Measurements from ENCODE around the gene CBFA2T3. TPM values are rescaled to one million over a fixed set of nuclear protein-coding genes. Genes with fewer than 3 reads are reported as not detected.

CBFA2T3 gene
- total RNA-seq, 1 donor from 2014 or later = 1.4 TPM

DNA sequence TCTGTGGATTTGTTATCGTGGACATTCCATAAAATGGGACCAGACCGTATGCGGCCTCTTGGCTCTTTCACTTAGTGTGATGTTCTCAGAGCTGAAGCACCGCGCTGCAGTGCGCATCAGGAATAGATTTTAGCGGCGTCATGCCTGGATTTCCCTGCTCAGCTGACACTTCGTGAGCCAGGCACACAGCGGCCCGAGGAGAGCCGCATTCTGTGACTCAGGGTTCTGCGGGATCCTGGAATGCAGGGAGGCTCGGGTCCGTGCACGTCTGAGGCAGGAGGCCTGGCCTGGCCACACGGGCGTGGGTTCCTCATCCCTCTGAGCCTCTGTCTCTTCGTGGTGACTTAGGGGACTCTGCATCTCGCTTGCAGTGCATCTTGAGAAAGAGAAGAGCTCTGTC, 13.4 kb downstream of the CBFA2T3 start:
- no peak for DNase-seq (ENCODE audit: low spot score)

- DNase-seq (ENCODE audit: low spot score) = no peak
These were observed 14.4 kb downstream of the CBFA2T3 start for GRCh38 chr16:88962478-88963152.

DNA sequence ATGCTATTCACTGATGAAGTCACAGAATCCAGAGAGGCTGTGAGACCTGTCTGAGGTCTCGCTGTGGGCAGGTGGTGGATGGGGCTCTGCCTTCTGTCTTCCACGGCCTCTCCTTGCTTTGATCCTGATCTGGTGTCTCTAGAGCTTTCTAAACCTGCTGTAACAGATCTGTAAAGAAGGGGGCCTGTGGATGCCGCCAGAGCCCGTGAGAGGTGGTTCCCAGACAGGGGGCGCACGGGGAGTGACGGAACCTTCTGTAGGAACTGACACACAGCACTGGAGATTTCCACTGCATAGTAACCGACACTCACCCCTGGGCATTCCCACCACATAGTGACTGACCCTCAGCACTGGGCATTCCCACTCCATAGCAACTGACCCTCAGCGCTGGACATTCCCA, 16.0 kb downstream of the CBFA2T3 start:
- no peak for DNase-seq (ENCODE audit: low spot score)

DNA sequence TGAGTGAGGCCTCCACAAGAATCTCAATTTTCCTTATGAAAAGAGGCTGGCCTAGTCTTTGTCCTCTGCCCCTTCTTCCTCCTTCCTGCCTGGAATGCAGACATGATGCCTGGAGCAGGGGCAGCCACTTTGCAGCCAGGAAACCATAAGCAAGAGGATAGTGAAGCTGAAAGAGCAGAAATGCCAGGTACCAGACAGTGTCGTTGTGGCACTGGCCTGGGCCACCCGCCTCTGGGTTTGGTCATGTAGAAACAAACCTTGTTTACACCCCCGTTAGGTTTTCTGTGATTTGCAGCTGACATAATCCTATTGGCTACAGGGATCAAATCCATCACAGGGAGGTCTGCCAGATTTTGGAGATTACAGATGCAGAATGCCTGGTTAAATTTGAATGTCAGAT, 16.5 kb downstream of the CBFA2T3 start:
- no peak for DNase-seq (ENCODE audit: low spot score)

- DNase-seq (ENCODE audit: low spot score) = no peak
These were observed 18.0 kb downstream of the CBFA2T3 start for GRCh38 chr16:88959022-88959421.

DNA sequence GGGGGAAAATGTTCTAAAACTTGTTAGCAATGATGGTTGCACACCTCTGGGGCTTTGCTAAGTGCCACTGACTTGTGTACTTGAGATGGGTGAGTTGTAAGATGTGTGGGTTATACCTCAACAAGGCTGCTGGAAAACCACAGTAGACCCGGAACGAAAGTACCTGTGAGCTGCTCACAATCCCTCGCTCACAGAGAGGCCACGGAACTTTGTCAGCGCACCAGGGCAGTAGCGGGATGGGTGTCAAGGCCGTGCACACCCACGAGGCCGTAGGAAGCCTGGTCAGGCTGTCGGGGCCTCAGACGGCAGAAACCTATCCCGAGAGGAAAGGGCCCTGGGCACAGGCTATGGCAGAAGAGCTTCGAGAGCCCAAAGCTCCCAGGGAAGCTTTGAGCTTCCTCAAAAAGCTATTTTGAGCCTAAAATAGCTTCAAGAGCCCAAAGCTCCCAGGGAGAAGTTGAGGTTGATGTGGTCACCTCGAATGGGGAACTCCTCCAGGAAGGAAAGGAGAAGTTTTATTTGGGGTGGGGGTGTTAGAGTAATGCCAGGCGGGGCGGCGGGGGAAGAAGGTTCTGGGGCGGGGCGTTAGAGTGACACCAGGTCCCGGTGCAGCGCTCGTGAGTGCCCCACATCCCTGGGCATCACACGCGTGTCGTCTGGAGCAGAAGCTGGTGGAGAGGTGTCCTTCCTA, 19.0 kb downstream of the CBFA2T3 start:
- peak; percentile 32 for DNase-seq (ENCODE audit: low spot score)

DNA sequence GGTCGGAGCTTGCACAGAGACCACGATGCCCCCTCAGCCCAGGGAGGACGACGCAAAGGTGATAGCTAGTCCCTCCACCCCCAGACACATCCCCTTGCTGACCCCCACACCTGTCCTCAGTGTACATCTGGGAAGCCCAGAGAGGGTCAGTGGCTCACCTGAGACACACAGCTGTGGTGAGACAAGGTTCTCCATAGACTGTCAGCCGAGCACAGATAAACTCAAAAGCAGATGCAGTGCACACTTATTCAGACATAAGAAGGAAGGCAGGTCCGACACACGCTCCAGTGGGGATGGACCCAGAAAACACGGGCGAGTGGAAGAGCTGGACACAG, 19.6 kb downstream of the CBFA2T3 start:
- no peak for DNase-seq (ENCODE audit: low spot score)

DNA sequence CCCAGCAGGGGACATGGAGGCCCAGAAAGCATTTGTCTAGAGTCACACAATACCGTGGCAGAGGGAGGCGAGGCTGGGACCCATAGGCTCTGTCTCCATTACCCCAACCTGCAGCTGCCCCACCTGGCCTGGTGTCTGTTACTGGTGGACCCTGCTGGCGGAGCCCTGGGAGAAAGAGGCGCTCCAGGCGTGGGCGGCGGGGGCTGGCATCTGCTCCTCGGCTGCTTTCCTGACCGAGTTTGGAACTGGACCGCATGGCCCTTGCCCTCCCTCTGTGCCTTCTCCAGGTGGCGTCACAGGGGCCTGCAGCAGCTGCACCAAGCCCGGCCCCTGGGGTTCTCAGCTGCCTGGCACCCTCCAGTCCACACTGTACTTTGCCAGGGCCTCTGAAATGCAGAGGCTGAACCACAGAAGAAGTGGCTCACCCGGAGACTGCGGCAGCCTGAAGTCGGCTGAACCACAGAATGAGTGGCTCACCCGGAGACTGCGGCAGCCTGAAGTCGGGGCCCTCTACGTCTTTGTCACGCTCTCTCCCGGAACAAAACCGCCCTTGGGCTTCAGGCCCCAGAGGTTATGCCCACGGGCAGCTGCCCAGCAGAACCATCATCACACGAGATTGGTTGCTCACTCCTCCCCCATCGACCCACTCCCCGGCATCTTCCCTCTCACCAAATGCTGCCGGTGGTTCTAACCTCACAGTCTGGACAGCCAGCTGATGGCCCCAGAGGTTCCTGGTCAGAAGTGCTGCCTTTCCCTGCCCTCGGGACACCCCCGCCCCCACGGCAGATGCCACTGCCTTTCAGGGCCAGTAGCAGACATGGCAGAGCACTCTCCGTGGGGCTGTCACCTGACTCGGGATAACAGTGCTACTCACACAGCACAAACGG, 20.2 kb downstream of the CBFA2T3 start:
- DNase-seq (ENCODE audit: low spot score) = no peak

DNA sequence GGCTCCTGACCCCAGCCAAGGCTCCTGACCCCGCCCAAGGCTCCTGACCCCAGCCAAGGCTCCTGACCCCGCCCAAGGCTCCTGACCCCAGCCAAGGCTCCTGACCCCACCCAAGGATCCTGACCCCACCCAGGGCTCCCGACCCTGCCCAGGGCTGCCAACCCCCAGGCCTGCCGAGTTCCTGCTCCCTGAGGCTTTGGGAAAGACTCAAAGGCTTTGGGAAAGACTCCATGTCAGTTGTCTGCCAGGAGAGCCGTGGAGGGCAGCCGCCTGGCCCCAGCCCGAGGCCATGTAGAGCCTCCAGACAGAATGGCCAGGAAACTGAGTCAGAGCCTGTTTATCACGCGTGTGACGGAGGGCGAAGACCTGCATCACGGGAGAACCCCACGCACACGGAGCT, 21.1 kb downstream of the CBFA2T3 start:
- DNase-seq (ENCODE audit: low spot score) = no peak

GRCh38 chr16:88953003-88953690, 23.9 kb downstream of the CBFA2T3 start:
- DNase-seq (ENCODE audit: low spot score) = no peak

DNA sequence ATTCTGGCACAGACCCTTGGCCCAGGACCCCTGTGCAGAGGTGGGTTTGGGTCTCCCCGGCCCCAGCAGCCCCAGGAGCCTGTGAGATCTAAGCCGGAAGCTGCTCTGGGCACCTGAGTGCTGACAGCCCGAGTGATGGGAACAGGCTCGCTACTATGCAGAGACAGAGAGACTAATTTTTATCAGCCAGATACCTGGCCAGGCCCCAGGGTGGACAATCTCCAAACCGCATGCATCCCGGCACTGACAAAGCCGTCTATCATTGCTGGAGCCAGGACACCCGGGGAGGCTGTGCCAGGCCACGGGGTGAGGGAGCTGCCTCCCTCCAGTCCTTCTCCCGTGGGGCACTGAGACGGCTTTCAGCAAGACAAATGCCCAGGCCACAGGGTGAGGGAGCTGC, 25.0 kb downstream of the CBFA2T3 start:
- DNase-seq (ENCODE audit: low spot score) = no peak

DNA sequence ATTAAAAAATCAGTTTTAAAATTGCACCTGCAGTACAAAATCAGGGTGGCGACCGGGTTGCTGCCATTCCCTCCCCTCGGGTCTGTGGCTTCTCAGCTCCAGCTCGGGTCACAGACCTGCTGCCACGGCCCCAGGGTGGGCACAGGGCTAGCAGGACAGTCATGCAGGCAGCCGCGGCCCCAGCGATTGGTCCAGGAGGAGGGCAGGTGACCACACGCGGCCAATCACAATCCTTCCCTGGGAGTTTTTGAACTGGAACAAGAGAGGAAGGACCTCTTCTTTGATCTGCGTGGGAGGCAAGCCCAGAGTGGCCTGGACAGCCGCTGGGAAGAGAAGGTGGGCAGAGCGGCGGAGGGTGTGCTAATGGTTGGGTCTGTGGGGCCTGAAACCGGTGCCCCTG, 25.5 kb downstream of the CBFA2T3 start:
- no peak for DNase-seq (ENCODE audit: low spot score)

- DNase-seq (ENCODE audit: low spot score) = no peak
These were observed 28.1 kb downstream of the CBFA2T3 start for GRCh38 chr16:88948781-88949490.

DNA sequence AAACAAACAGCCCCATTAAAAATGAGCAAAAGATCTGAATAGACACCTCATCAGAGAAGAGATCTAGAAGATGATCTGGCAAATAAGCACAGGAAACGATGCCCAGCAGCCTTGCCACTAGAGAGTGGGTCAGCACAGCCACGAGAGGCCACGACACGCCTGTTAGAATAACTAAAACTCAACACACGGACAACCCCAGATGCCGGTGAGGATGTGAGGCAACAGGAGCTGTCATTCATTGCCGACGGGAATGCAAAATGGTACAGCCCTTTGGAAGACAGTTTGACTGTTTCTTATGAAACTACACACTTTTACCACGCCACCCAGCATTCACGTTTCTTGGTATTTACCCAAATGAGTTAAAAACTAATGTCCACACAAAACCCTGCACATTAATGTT, 31.5 kb downstream of the CBFA2T3 start:
- DNase-seq (ENCODE audit: low spot score) = no peak

DNA sequence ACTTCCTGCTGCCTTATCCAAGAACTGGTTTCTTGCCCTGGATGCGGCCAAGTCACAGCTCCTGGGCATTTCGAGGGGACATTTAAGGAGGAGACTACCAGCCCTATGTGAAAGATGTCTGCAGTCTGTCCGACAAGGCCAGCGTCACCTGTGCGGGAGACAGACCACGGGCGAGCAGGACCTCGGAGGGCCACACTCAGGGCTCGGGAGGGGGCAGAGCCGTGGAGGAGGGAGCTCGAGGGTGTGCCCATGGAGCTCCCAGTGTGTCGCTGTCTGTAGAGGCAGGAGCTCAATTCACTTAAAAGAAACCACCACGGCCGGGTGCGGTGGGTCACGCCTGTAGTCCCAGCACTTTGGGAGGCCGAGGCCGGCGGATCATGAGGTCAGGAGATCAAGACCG, 33.3 kb downstream of the CBFA2T3 start:
- DNase-seq (ENCODE audit: low spot score) = no peak

GRCh38 chr16:88943131-88943664, 33.8 kb downstream of the CBFA2T3 start:
- DNase-seq (ENCODE audit: low spot score) = no peak

GRCh38 chr16:88941913-88942909, 34.8 kb downstream of the CBFA2T3 start:
- no peak for DNase-seq (ENCODE audit: low spot score)

GRCh38 chr16:88940862-88941817, 35.9 kb downstream of the CBFA2T3 start:
- no peak for DNase-seq (ENCODE audit: low spot score)

All from umbilical cord (tissue), 2 donors.